DOHH2 (cell line): ENCODE measurements around the gene FGGY.

Experiments
- CTCF ChIP-seq: fragments of 200-600 bp; sonication (generic); IDR thresholded peaks from one replicate; pipeline ENCODE4 v1.5.1; 2014; ENCODE audit warnings: antibody characterized with exemption, mild to moderate bottlenecking, low read depth, low read length; ENCODE audit not compliant: poor library complexity, severe bottlenecking
- EZH2phosphoT487 ChIP-seq: fragments of 200-600 bp; sonication (generic); IDR thresholded peaks from 2 replicates; pipeline ENCODE4 v1.6.1; 2017; ENCODE audit warnings: borderline replicate concordance, mild to moderate bottlenecking, antibody characterized with exemption, low read length, moderate library complexity, mixed read lengths

DNA sequence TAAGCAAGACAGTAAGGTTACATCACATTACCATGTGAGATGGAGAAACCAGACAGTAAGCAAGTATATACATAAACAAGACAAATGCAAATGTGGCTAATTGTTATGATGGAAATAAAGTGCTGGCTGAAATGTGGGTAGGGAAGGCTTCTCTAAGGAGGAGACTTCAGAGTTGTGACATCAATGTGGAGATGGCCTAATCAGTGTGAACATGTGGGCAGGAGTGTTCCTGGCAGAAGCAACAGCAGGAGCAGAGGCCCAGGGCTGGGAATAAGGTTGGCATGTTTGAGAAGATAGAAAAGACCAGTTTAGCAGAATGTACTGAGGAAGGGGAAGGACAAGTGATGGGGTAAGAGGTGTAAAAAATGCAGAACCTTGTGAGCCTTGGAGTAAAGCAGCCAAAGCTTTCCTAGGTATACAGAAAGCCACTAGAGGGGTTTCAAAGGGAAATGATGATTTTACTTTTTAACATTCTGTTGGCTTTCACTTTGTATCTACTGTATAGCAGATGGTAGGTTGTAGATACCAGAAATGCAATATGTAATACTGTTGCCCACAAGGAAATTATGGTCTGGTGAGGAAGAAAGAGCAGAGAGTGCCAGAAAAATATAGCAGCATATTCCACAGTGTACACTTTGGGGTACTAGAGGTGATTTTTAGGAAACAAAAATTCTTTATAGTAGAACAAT is 197.4 kb downstream of the FGGY start:
- TF ChIP-seq CTCF: no peak
- no peak for TF ChIP-seq EZH2phosphoT487
